ENCODE results near the gene GC. TPM values are rescaled to one million over a fixed set of nuclear protein-coding genes. Genes with fewer than 3 reads are reported as not detected.

GC gene
- not detected in 2 replicates for total RNA-seq (ENCODE audit: low replicate concordance)

- no peak within 1 kb of the TSS for H3K4me3 ChIP-seq (ENCODE audit: low read depth, low read length)
- no peak for DNase-seq (ENCODE audit: low read depth)
- no peak for TF ChIP-seq CTCF (IDR thresholded peaks at IDR 0.05; ENCODE audit: insufficient read depth, low read length)
Observed at GRCh38 chr4:71783972-71784371, at the start of gene GC. Gene GC (minus strand): TSS chr4:71784079. CDS start chr4:71784018, 61 bp downstream.

- no peak overlapping the region for H3K4me3 ChIP-seq (ENCODE audit: low read depth, low read length)
- DNase-seq (ENCODE audit: low read depth) = no peak
- no peak for TF ChIP-seq CTCF (IDR thresholded peaks at IDR 0.05; ENCODE audit: insufficient read depth, low read length)
Observed at GRCh38 chr4:71833232-71833900, 49.5 kb upstream of the GC start.

- no peak for DNase-seq (ENCODE audit: low read depth)
Observed at GRCh38 chr4:71832049-71832448, 48.2 kb upstream of the GC start.

GRCh38 chr4:71830497-71831190 lies 46.8 kb upstream of the GC start:
- no peak for DNase-seq (ENCODE audit: low read depth)
- no peak overlapping the region for H3K4me3 ChIP-seq (ENCODE audit: low read depth, low read length)
- TF ChIP-seq CTCF (IDR thresholded peaks at IDR 0.05; ENCODE audit: insufficient read depth, low read length) = no peak

More at GRCh38 chr4:71832049-71832448, 48.2 kb upstream of the GC start:
- TF ChIP-seq CTCF (IDR thresholded peaks at IDR 0.05; ENCODE audit: insufficient read depth, low read length) = no peak
- no peak overlapping the region for H3K4me3 ChIP-seq (ENCODE audit: low read depth, low read length)

- no peak for TF ChIP-seq CTCF (IDR thresholded peaks at IDR 0.05; ENCODE audit: insufficient read depth, low read length)
- H3K4me3 ChIP-seq (ENCODE audit: low read depth, low read length) = no peak overlapping the region
- no peak for DNase-seq (ENCODE audit: low read depth)
Observed at GRCh38 chr4:71828470-71828869, 44.6 kb upstream of the GC start.

- no peak for TF ChIP-seq CTCF (IDR thresholded peaks at IDR 0.05; ENCODE audit: insufficient read depth, low read length)
- DNase-seq (ENCODE audit: low read depth) = no peak
- no peak overlapping the region for H3K4me3 ChIP-seq (ENCODE audit: low read depth, low read length)
Observed at GRCh38 chr4:71827826-71828225, 43.9 kb upstream of the GC start.
